PC-3 (cell line): ENCODE measurements around the gene DDX19B. TPM values are rescaled to one million over a fixed set of nuclear protein-coding genes. Genes with fewer than 3 reads are reported as not detected.

Source experiments
- ATAC-seq: fragments of 200-7000 bp; cut with Tn5 transposase; 2 replicates; pipeline ENCODE4 v1.9.1; 2020; ENCODE audit warnings: mild to moderate bottlenecking, moderate library complexity
- BruUV-seq: library from RNA; stranded (reverse); fragments of 400-500 nt; replicated peaks from 2 replicates; lab custom pipeline; 2021; lab: Mats Ljungman, UMichigan
- CTCF ChIA-PET: fragments of 300-600 bp; sonication (Branson Sonifier 250); formaldehyde crosslinking; loops from one replicate; lab custom pipeline; 2022; ENCODE audit warnings: antibody characterized with exemption; lab: Charles Lee
- POLR2A ChIA-PET: fragments of 300-600 bp; sonication (Branson Sonifier 250); formaldehyde crosslinking; loops from one replicate; lab custom pipeline; 2022; ENCODE audit warnings: antibody characterized with exemption; ENCODE audit not compliant: unreplicated experiment; lab: Charles Lee
- DNase-seq: peaks from one replicate; pipeline ENCODE4 v3.0.0-alpha.2; 2015
- H2AFZ ChIP-seq: fragments of 300-600 bp; sonication (generic); 2 replicates; pipeline ENCODE4 v1.6.0; 2016; ENCODE audit warnings: antibody characterized with exemption, low read length
- H3F3A ChIP-seq: fragments of 300-600 bp; sonication (generic); one replicate; pipeline ENCODE4 v1.6.0; 2017; ENCODE audit warnings: antibody characterized with exemption, low read length, control low read depth, mild to moderate bottlenecking; ENCODE audit not compliant: unreplicated experiment
- H3K27ac ChIP-seq: fragments of 300-600 bp; sonication (generic); 2 replicates; pipeline ENCODE4 v1.5.1; 2016; ENCODE audit warnings: mild to moderate bottlenecking, low read length
- H3K27me3 ChIP-seq: fragments of 300-600 bp; sonication (generic); 2 replicates; pipeline ENCODE4 v1.6.1; 2016; ENCODE audit warnings: low read length, mixed read lengths
- H3K36me3 ChIP-seq: fragments of 300-600 bp; sonication (generic); 2 replicates; pipeline ENCODE4 v1.6.1; 2016; ENCODE audit warnings: low read depth, mixed run types, low read length, mixed read lengths
- H3K4me1 ChIP-seq: fragments of 300-600 bp; sonication (generic); 2 replicates; pipeline ENCODE4 v1.5.1; 2016; ENCODE audit warnings: low read length; ENCODE audit not compliant: insufficient read depth
- H3K4me2 ChIP-seq: fragments of 300-600 bp; sonication (generic); 2 replicates; pipeline ENCODE4 v1.6.0; 2016; ENCODE audit warnings: low read length
- H3K4me3 ChIP-seq: fragments of 300-600 bp; sonication (generic); 2 replicates; pipeline ENCODE4 v1.5.1; 2016; ENCODE audit warnings: mild to moderate bottlenecking, low read length, mixed read lengths
- H3K79me2 ChIP-seq: fragments of 300-600 bp; sonication (generic); 2 replicates; pipeline ENCODE4 v1.6.1; 2017; ENCODE audit warnings: low read length, mixed read lengths
- H3K9ac ChIP-seq: fragments of 300-600 bp; sonication (generic); 2 replicates; pipeline ENCODE4 v1.6.0; 2016; ENCODE audit warnings: mild to moderate bottlenecking, low read length
- H3K9me2 ChIP-seq: fragments of 300-600 bp; sonication (generic); replicated peaks from 2 replicates; pipeline ENCODE4 v1.6.1; 2016; ENCODE audit warnings: mixed run types, low read length, mixed read lengths
- H3K9me3 ChIP-seq: fragments of 300-600 bp; sonication (generic); 2 replicates; pipeline ENCODE4 v1.6.1; 2016; ENCODE audit warnings: low read length, mixed read lengths
- H4K20me1 ChIP-seq: fragments of 300-600 bp; sonication (generic); 2 replicates; pipeline ENCODE4 v1.6.1; 2016; ENCODE audit warnings: low read length, mixed read lengths
- CTCF ChIP-seq: fragments of 300-600 bp; sonication (generic); conservative IDR thresholded peaks from 2 replicates; pipeline ENCODE4 v1.5.1; 2017; ENCODE audit warnings: antibody characterized with exemption, low read depth, mild to moderate bottlenecking, low read length
- EZH2 ChIP-seq: fragments of 300-600 bp; sonication (generic); IDR thresholded peaks from one replicate; pipeline ENCODE4 v1.6.1; 2017; ENCODE audit warnings: antibody characterized with exemption, mild to moderate bottlenecking, low read length; ENCODE audit not compliant: unreplicated experiment
- EZH2phosphoT487 ChIP-seq: fragments of 300-600 bp; sonication (generic); IDR thresholded peaks from 2 replicates; pipeline ENCODE4 v1.6.1; 2018; ENCODE audit warnings: mild to moderate bottlenecking, antibody characterized with exemption, low read length, borderline replicate concordance
- intact Hi-C: fragments of 100-400 bp; cut with micrococcal nuclease; formaldehyde crosslinking; loops from 2 replicates; pipeline ENCODE4 v1.9.0; 2023
- total RNA-seq: library from RNA; depleted of rRNA; stranded (reverse); fragments of >200 nt; gene quantifications from 2 replicates; pipeline ENCODE4 v1.2.3, GENCODE V29; 2014

The DDX19B gene
- total RNA-seq, 1 experiment from 2014 or later: 21.5 TPM

DNA sequence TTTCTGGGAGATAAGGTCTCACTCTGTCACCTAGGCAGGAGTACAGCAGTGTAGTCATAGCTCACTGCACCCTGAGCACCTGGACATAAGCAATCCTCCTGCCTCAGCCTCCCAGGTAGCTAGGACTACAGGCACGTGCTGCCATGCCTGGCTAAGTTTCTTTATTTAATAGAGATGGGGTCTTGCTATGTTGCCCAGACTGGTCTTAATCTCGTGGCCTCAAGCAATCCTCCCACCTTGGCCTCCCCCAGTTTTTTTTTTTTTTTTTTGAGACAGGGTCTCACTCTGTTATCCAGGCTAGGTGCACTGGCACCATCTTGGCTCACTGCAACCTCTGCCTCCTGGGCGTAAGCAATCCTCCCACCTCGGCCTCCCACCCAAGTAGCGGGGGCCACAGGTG lies 21.1 kb downstream of the DDX19B start:
- Histone ChIP-seq H3K36me3 (no peaks in the 10 kb centered on the region), H3K79me2 (no peaks in the 10 kb centered on the region), H3K4me3 (no peak overlapping the region), H3K9me3 (no peaks in the 10 kb centered on the region), H3K9me2 (no peaks in the 10 kb centered on the region), H4K20me1 (no peaks in the 10 kb centered on the region), H3K27me3 (no peaks in the 10 kb centered on the region), H2AFZ (no peak overlapping the region), H3K27ac (no peak overlapping the region), H3K4me2 (no peak overlapping the region), H3F3A (no peaks in the 10 kb centered on the region), H3K9ac (no peak overlapping the region), H3K4me1 (peaks cover 4% of the 10 kb centered on the region; the same call in 1 of the 2 replicates)
- CTCF ChIA-PET: interaction anchor here (0.6 kb wide), 1 partner anchor 32 kb away, joined by 7 read pairs; no protein-coding TSS in a partner anchor
- no TSS peak for BruUV-seq
- DNase-seq (no peak), ATAC-seq (no peak)
- no peak for TF ChIP-seq EZH2
- TF ChIP-seq EZH2phosphoT487: no peak
- no peak for TF ChIP-seq CTCF
- intact Hi-C loops: no loop called here
- POLR2A ChIA-PET: no interaction called here

GRCh38 chr16:70324998-70325747 lies 26.2 kb downstream of the DDX19B start:
- no peak for DNase-seq
- no peak overlapping the region for H2AFZ ChIP-seq
- no peaks in the 10 kb centered on the region for H3K9me3 ChIP-seq
- H3K9ac ChIP-seq: no peak overlapping the region
- POLR2A ChIA-PET: no interaction called here
- H3K4me1 ChIP-seq: peaks cover 4% of the 10 kb centered on the region; the same call in 1 of the 2 replicates
- no peak overlapping the region for H3K4me3 ChIP-seq
- intact Hi-C loops: no loop called here
- H3K4me2 ChIP-seq: no peak overlapping the region
- no peaks in the 10 kb centered on the region for H3F3A ChIP-seq
- H3K9me2 ChIP-seq: no peaks in the 10 kb centered on the region
- no TSS peak for BruUV-seq
- no peak for ATAC-seq
- no peaks in the 10 kb centered on the region for H3K27me3 ChIP-seq
- TF ChIP-seq EZH2phosphoT487 (no peak), CTCF (no peak), EZH2 (no peak)
- CTCF ChIA-PET: no interaction called here
- H4K20me1 ChIP-seq: no peaks in the 10 kb centered on the region
- H3K79me2 ChIP-seq: no peaks in the 10 kb centered on the region
- no peak overlapping the region for H3K27ac ChIP-seq
- 0 out of 2 replicates have a peak, but pooled peaks cover 3% of the 10 kb centered on the region for H3K36me3 ChIP-seq

- Histone ChIP-seq H4K20me1 (no peaks in the 10 kb centered on the region), H3K27me3 (no peaks in the 10 kb centered on the region), H3K79me2 (no peaks in the 10 kb centered on the region), H3K9me3 (no peaks in the 10 kb centered on the region), H3K9me2 (no peaks in the 10 kb centered on the region), H3K4me1 (no peaks in the 10 kb centered on the region), H2AFZ (no peak overlapping the region), H3K27ac (no peak overlapping the region), H3F3A (no peaks in the 10 kb centered on the region), H3K4me3 (no peak overlapping the region), H3K36me3 (no peaks in the 10 kb centered on the region; the same call in 1 of the 2 replicates), H3K9ac (no peak overlapping the region), H3K4me2 (no peak overlapping the region)
- DNase-seq (no peak), ATAC-seq (no peak)
- CTCF ChIA-PET: no interaction called here
- intact Hi-C loops: no loop called here
- BruUV-seq: no TSS peak
- POLR2A ChIA-PET: no interaction called here
- TF ChIP-seq CTCF (no peak), EZH2phosphoT487 (no peak), EZH2 (no peak)
These were observed 32.1 kb downstream of the DDX19B start for GRCh38 chr16:70331091-70331490.
